Hematopoietic multipotent progenitor cell treated with erythropoietin and hydrocortisone succinate and interleukin-3 and kit ligand, for 17 days (in vitro differentiated cells): ENCODE data around the gene HIGD1A.

ENCODE experiments used
- DNase-seq: peaks from one replicate; pipeline ENCODE4 v3.0.0-alpha.2; 2015; ENCODE audit warnings: low spot score

The HIGD1A gene

DNA sequence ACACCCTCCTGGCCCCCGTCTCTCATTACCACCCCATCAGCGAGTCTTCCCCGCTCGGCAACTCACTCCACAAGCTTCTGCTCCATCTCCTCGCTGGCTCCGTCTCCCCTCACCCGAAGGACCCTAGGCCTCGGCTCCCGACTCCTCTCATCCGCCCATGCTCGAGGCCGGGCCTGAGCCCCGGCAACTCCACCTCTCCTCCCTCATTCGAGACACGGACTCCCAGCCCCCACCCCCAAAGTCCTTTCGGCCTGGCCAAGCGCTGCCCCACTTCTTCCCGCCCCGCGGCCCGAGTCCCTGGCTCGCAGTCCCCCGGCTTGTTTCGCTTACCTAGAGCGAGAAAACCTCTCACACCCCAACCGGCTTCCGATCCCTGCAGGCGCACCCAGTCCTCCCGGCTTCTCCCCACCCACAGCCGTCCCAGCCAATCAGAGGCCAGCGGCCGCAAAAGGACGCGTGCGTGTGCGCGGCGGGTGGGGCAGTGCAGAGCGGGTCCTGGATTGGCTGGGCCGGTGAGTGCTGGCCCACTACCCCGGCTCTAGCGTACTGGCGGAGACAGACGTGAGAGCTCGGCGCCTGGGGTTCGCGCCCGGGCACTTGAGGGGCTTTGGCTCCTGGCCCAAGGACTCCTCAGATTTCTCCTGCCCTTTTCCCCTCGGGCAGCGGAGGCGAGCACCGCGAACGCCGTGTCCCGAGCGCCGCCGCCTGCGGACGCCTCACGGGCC lies at the start of gene HIGD1A:
Gene HIGD1A, minus strand, starts transcription at position 385 of the 725 bp plus-strand sequence. CDS start 10,237 bp downstream, outside the sequence.
- DNase-seq: peak; percentile 96

DNA sequence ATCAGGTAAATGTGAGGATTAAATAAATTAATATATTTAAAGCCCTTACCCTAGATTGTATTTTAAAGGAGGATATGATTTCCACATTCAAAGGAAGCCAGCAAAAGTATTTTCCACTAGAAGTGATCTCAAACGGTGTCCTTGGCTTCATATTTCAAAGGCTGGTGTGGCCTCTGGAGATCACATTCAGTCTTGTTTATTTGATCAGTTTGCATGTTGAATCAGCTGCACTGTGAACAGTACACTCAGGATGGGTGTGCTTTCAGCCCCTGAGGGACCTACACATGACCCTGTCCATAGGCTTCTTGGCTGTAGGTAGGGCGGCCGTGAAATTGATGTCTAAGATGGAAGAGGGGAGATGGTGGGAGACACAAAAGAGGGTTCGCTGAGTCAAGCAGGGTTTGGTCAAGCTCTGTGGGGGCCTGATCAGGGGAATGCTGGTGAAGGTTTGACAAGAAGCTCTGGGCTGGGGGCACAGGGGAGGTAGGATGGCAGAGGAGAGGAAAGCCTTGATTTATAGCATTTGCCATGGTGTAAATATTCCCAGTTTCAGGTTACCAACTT lies 49.5 kb upstream of the HIGD1A start:
- DNase-seq: no peak

DNA sequence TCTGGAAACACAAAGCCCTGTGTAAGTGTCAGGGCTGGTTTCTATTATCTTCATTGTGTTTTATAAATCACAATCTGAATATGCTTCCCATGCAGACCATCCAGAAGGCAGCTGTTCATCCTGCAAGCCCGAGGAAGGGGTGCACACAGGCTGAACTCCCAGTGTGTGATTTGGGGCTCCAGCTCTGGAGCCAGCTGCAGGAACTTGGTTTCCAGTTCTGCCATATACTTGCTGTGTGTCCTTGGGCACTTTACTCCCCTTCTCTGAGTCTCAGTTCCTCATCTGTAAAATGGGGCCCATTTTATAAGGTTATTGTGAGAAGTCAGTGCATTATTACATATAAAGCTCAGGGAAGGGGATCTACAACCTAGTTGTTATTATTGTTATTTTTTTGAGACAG lies 48.8 kb upstream of the HIGD1A start:
- no peak for DNase-seq

DNA sequence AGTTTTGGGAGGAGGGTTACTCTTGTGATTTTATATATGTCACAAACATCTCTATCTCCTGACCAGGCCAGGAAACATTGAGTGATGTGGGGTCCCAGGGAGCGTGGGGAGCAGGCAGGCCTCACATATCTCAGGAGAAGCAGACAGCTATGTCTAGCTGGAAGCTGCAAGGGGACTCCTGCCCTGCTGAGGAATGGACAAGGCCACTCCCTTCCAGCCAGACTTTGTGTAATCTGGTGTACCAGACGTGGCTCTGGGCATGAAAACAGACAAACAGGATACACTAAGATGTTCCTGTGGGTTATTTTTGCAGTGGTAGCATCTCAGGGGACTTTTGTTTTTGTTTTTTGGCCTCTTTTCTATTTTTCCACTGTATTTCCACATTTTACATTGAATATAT lies 48.2 kb upstream of the HIGD1A start:
- peak; percentile 82 for DNase-seq

DNA sequence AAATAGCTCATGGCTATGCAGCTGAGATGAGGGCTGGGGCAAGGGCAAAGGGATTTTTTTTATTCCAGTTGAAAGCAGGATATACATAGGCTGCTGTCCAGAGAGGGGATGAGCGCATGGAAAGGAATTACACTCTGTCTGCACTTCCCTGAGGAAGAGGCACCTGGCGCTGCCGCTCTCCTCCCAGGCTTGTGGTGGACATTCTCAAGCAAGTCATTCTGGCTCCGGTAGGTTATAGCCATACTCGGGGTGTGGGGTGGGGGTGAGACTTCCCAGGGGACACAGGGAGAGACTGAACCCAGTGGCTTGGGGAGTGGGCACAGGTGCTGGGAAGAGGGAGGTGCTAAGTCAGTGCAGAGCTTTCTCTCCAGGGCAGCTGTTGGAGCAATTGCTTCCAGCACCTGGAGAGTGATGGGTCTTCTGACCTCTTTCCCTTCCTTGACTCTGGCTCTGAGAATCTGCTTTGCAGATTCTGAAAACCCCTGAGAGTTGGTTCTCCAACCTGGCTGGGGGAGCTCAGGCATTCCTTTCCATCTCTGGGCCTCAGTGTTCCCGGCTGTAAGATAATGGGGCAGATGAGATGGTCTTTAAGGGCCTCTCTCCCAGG lies 47.0 kb upstream of the HIGD1A start:
- no peak for DNase-seq

DNA sequence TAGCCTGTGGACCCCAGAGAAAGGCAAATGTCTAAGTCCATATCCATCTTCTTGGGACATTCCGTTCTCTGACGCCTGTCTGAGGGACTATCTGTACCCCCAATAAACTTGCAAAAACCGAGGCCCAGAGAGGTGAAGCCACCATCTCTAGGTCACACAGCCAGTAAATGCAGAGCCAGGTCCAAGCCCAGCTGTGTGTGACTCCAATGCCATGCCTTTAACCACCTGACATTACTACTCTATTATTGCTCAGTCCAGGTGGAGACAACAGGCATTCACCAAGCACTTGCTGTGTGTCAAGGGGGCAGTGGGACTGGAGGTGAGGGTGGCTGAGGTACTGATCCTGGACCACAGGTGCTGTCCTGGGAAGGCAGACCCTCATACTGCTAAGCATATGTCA lies 46.0 kb upstream of the HIGD1A start:
- DNase-seq: no peak

DNA sequence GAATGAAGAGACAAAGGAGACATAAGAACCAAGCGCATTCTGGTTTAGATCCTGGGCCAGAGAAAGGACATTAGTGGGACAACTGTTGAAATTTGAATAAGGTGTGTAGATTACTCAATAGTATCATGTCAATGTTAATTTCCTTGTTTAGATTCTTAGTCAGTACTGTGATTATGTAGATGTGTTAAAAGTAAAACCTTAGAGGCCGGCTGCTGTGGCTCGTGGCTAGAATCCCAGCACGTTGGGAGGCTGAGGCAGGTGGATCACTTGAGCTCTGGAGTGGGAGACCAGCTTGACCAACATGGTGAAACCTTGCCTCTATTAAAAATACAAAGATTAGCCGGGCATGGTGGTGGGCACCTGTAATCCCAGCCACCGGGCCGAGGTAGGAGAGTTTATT lies 44.7 kb upstream of the HIGD1A start:
- DNase-seq: no peak

DNA sequence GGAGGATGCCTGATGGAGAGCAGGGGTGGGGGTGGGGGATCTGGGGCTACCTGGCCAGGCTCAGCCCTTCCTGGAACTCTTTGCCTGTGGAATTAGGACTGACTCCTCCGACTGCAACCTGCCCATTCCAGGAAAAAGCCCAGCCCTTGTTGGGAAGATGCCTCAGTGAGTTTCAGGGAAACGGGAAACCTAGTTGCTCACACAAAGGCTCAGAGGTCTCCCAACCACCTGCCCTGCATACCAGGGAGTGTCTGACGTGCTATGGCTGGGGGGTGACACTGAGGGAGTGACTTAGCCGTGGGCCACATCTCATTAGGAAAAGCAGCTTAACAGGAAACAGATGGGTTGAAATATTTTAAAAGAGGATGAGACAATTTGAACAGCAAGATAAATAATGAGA lies 43.4 kb upstream of the HIGD1A start:
- DNase-seq: no peak

DNA sequence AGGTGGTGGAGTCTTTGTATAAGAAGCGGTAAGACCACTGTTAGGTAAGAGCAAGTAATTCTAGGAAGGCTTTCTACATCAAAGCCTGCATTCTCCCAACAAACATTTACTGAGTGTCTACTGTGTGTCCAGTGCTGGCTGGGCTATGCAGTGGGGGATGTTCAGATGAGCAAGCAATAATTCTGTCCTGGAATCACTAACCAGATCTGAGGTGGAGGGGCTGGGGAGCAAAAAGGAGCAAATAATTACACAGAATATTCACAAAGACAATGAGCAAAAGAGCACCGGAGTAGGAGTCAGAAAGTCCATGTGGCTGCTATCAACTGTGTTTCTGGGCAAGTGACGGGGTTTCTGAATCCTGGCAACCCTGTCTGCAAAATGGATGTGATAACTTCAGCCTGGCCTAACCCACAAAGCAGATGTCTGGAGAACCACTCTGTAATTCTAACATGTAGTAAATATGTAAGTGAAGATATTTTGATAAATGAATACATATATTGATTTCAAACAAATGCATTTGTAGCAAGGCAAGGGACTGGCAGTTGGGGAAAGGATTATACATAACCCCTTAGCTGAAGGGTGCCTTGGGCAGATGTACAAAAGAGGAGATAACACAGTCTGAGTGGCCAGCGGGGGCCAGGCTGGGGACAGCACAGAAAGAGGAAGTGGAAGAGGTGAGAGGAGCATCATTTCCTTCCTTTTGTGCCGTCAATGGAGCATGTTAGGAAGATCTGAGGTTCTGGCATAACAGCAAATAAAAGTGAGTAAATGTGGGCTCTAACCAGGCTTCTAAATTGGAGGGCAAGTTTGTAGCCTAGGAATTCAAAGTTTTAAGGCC lies 42.6 kb upstream of the HIGD1A start:
- no peak for DNase-seq

DNA sequence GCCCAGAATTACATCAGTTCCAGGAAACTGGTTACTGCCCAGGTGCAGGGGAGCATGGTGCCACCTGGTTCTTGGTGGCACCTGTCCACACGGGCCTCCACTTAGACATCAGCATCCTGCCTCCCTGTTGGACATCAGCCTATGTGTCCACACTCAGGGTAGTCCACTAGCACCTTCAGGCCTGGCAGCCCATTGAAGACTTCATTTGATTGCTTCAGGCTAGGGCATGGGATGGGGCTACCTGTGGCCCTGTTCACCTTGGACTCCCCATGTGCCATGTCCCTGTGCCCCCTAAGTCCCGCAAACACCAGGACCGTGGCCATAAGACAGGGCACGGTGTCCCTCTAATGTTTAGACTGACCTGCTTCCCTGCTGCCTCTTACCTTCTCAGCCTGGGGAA lies 40.5 kb upstream of the HIGD1A start:
- no peak for DNase-seq

DNA sequence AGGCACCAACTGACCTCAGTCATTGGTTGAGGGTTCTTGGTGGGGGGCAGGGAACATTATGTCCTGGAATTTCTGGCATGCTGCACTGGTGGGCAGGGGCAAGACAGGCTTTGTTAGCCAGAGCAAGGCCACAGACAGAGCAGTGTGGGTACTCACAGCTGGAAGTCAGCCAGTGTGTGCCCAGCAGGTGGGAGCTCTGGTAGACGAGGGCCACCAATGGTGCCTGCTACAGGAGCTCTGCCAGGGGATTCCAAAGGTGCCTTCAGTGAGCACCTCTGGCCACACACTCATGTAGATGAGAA lies 40.1 kb upstream of the HIGD1A start:
- no peak for DNase-seq

DNA sequence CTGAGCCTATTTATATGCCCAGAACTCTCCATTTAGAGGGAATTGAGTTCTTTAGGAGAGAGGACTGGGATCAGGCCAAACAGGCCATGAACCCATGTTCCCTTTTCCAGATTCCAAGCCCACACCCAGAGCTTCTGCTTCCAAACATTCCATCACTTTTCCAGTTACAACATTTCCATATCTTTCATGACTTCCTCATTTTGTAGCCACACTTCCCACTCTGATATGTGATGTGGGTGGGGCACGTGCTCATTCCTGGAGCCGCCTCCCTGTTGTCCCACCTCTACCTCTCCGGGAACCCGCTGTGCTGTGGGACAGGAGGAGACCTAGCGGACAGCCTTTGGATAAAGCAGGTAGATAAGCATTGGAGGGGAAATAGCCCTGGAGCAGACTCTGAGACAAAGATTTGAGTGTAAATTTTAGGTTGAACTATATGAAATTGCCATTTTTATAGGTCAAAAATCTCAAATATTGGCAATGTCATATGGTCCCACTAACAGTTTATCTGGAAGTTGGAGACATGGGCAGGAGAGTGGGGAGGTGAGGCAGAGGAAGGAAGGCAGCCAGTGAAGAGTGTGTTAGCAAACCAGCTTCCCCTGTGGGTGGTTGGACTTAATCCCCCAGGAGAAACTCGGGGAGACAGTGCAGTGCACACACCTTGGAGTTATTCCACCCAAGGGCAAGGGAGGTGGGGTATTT lies 39.6 kb upstream of the HIGD1A start:
- no peak for DNase-seq

DNA sequence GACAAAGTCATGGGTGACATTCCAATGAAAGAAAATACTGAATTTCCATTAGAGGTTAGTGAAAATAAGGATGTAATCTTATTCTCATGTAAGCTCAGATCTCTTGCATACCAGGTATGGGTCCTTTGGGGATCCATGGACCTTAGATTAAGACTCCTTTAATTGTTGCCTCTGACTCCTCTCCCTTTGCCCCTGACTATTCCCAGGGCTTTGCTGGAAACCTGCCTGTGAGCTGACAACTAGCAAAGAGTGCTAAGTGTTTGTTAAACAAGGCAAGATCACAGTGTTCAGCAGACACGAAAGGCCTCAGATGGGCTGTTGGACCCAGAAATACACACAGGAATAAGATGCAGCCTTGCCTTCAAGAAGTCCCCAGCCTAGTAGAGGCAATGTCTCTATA lies 37.0 kb upstream of the HIGD1A start:
- DNase-seq: no peak

DNA sequence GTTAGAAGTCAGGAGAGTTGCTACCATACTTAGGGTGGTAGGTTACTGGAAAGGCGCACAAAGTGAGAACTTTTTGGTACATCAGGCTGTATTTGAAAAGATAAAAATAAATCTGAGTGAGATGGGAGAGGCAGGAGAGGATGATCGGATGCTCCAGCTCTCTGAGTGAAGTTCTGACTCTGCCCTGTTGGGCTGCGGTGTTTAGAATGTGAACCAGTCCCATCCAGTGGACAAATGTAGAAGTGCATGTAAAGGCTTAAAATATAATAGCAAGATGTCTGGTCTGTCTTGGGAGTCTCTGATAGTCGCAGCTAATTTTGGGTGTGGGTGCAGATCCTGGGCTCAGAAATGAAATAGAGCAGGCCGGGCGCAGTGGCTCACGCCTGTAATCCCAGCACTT lies 35.3 kb upstream of the HIGD1A start:
- peak; percentile 82 for DNase-seq

DNA sequence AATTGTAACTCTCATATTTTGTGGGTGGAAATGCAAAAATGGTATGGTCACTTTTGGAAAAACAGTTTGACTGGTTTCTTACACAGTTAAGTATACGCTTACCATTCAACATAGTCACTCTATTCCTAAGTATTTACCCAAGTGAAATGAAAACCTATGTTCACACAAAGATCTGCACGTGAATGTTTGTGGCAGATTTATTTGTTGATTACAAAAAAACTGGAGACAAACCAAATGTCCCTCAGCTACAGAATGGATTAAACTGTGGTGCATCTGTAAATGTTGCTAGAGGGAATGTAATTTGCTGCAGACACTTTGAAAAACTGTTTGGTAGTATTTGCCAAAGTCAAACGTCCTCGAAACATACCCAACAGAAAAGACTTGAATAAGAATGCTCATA lies 34.3 kb upstream of the HIGD1A start:
- no peak for DNase-seq

DNA sequence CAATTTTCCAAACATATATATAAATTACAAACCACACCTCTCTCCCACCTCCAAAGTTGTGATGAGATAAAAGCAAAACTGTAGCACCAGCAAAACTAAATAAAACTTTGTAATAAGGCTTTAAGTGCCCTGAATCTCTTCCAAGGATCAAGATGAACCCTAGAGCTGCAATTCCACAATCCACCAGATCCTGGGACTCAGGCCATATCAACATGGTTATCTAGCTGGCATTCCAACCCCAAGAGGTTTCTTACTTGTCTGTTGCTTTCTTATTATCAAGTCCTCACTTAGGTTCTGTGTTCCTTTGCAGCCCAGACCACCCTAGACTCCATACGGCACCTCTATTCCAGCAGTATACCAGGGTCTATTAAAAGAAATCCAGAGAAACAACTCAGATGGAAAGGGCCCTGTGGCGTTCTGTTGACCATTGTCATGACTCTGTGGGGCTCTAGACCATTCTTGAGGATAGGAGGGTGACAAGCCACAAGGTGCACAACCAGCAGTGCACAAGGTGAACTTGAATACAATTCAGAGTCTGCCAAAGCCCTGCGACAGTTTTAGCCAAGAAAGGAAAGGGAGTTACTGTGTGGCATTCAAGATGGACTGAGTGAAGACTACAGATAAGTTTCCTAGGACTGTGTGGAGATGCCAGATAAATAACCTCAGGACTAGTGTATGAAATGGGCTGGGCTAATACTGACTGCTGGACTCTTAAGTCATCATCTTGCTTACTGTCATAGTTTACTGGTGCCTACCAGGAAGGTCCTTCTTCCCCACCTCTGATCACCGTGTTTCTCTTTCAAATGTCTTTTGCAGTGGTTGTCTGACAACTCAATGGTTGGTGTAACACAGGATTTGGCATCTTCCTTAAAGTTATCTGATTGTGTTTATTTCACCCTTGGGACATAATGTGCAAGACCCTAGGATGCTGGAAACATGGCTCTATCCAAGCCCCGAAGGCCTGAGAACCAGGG lies 32.1 kb upstream of the HIGD1A start:
- peak; percentile 80 for DNase-seq

DNA sequence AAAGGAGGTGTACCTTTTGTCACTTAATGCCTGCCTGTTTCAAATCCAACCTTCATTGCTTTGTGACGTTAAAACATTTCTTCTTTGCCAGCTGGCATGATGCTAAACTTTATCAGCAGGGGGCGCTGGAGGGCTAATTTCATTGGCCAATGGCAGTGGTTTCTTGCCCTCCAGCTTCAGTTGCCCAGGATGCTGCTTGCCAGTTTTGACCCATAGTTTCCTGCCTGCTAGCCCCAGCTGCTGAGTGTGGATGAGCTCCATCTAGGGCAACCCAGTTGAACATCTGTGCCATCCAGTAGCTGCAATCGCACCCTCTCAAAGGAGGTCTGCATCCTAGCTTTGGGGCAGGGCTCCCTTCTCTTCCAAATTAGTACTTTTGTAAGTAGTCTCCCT lies 27.0 kb upstream of the HIGD1A start:
- peak; percentile 89 for DNase-seq

DNA sequence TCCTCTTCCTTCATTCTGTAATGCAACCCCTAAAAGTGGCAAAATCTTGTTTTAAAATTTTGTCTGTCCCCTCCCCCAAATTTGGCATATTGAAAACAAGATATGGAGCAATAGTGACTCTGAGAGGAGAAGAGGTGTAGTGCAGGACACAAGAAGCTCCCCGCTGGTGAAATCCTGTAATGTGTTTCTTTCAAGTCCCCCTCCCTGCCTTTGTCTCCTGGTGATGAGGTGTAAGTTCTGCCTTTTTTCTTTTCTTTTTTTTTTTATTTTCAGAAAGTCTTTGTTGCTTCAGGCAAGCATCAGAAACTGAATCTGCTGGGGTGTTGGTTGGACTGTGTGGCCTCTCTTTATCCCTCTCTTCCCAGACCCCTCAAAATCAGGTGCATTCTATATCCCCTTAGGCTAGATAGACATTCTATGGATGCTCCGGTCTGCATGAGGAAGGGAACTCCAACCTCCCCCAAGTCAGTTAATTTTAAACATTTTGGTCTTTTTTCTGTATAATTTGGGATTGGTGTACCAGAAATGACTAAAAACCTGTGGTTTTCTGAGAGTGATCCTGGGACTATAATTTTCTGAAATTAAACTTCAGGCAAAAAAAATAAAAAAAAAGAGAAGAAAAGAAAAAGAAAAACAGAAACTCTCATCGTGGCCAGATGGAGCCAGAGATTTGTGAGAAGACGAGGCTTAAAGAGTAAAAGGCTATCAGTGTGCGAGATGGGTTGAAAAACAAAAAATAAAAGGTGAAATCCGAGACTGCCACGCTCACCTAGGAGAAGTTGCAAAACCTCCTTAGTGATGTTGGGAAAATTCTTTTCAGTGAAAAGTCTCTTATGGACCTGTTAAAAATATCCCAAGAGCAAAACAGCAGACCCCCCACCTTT lies 26.4 kb upstream of the HIGD1A start:
- DNase-seq: peak; percentile 52

DNA sequence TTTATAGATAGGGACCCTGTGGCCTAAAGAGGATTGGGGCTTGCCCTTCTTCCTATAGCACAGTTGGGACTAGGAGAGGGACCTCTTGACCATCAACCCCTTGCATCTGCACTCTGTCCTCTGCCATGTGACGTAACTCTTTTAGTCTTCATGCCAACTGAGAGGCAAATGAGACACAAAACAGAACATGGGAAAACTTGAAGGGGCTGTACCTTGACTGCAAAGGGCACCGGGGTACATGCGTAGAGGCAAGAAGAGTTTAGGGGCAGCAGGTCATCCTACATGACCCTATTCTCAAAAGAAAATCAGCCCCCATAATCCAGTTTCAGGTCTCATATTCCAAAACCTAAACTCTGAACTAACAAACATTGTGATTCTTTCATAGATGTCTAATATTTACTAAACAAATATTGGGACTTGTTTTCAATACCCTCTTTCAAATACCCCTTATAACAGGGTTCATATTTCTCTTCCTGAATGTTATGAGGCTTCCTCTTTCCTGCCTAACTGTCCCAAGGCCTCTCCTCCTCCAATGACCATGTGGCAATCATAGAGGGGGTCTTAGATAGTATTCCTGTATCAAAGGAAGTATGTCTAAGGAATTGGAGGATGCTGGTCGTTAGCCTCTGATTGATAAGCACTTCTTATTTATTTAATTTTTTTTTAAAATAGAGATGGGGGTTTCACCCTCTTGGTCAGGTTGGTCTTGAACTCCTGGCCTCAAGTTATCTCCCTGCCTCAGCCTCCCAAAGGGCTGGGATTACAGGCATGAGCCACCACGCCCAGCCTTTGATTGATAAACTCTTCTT lies 25.5 kb upstream of the HIGD1A start:
- DNase-seq: no peak
